Measurements from ENCODE around the gene INSL3. TPM values are rescaled to one million over a fixed set of nuclear protein-coding genes. Genes with fewer than 3 reads are reported as not detected.

INSL3 gene
- total and polyA plus RNA-seq, 2 of the 13 experiments (the other 11 are each of a cell fraction or from before 2014, with no cell fraction given) = 0.30 TPM; not detected in 1

GRCh38 chr19:17831419-17831888 is 10.1 kb upstream of the INSL3 start:
- Histone ChIP-seq H3K4me3 (replicated peaks in 1 of 3; ENCODE audit: insufficient read depth in 1 of 3, low read depth in 2 of 3, low read length in 3 of 3) (no peak overlapping the region), H3K79me2 (ENCODE audit: insufficient read depth, low read length) (no peaks in the 10 kb centered on the region), H3K9ac (ENCODE audit: insufficient read depth, low read depth, low read length) (no peak overlapping the region), H3K27ac (ENCODE audit: extremely low read length, insufficient read depth, low read length) (no peak overlapping the region), H3K27me3 (ENCODE audit: control insufficient read depth in 1 of 2, insufficient read depth in 2 of 2, low read length in 2 of 2) (no peaks in the 10 kb centered on the region), H2AFZ (ENCODE audit: low read length) (no peak overlapping the region), H3K9me3 (ENCODE audit: low read length) (no peaks in the 10 kb centered on the region), H3K36me3 (replicated peaks in 1 of 2; ENCODE audit: control insufficient read depth in 1 of 2, insufficient read depth in 2 of 2, low read length in 2 of 2) (no peaks in the 10 kb centered on the region; a peak in 2 of 5 replicates), H4K20me1 (ENCODE audit: insufficient read depth, low read length) (no peaks in the 10 kb centered on the region), H3K4me1 (ENCODE audit: insufficient read depth, low read length) (0 out of 2 replicates have a peak, but pooled peaks cover 6% of the 10 kb centered on the region), H3K4me2 (ENCODE audit: low read depth, low read length) (no peak overlapping the region)
- ChIA-PET CTCF (ENCODE audit: low intra/inter-chr PET ratio, low total read pairs) (no interaction called here), POLR2A (interaction anchor here (0.8 to 1.2 kb wide), 2 partner anchors 16 to 28 kb away, joined by 4 read pairs; partner anchors contain the start of gene JAK3)
- 90% methylated on average over 21 of the region's 25 CpGs for WGBS (ENCODE audit: low lambda C conversion rate)
- ATAC-seq = no peak
- FAIRE-seq = no peak
- DNase-seq (ENCODE audit: low spot score) = no peak
- BruUV-seq (replicated peaks) = no TSS peak
- in situ Hi-C loops (cut with HindIII; ENCODE audit: extremely low pct_ligation_motif_present, low pct_unique_long_range_greater_than_20kb) (no loop called here), intact Hi-C loops (cut with micrococcal nuclease; ENCODE audit: unreplicated experiment) (no loop called here)
- no peak for TF ChIP-seq ZNF576 (CRISPR knock-in tag; IDR thresholded peaks at IDR 0.05)
- TF ChIP-seq ZNF746 (CRISPR knock-in tag; IDR thresholded peaks at IDR 0.05) = no peak
- 0 out of 2 replicates have a peak, but pooled peaks have one; percentile 0 for TF ChIP-seq ZBTB38 (CRISPR knock-in tag; IDR thresholded peaks at IDR 0.05)
- TF ChIP-seq RBFOX2 (IDR thresholded peaks at IDR 0.05; ENCODE audit: low read depth, low read length) = peak; percentile 34; the same call in 1 of the 2 replicates
- TF ChIP-seq REPIN1 (CRISPR knock-in tag; IDR thresholded peaks at IDR 0.05; ENCODE audit: borderline replicate concordance, low read depth) = no peak
- no peak for TF ChIP-seq CEBPG (CRISPR knock-in tag; IDR thresholded peaks at IDR 0.05)
- TF ChIP-seq RAD51 (IDR thresholded peaks at IDR 0.05; ENCODE audit: borderline replicate concordance) = no peak
- no peak for TF ChIP-seq HCFC1 (IDR thresholded peaks at IDR 0.05; ENCODE audit: low read depth, low read length)
- TF ChIP-seq ZNF558 (CRISPR knock-in tag; IDR thresholded peaks at IDR 0.05; ENCODE audit: borderline replicate concordance) = no peak
- no peak for TF ChIP-seq ZNF550 (CRISPR knock-in tag; IDR thresholded peaks at IDR 0.05; ENCODE audit: borderline replicate concordance)
- TF ChIP-seq ZNF513 (CRISPR knock-in tag; conservative IDR thresholded peaks at IDR 0.05) = no peak
- TF ChIP-seq ZFP36L2 (CRISPR knock-in tag; IDR thresholded peaks at IDR 0.05) = no peak
- TF ChIP-seq SAP130 (CRISPR knock-in tag; IDR thresholded peaks at IDR 0.05; ENCODE audit: low read depth) = no peak
- no peak for TF ChIP-seq JARID2 (CRISPR knock-in tag; IDR thresholded peaks at IDR 0.05; ENCODE audit: insufficient replicate concordance)
- TF ChIP-seq ZXDC (CRISPR knock-in tag; IDR thresholded peaks at IDR 0.05) = no peak
- TF ChIP-seq AGO2 (optimal IDR thresholded peaks at IDR 0.05; ENCODE audit: low read depth, low read length) = peak; percentile 18
- no peak for TF ChIP-seq FOXK1 (CRISPR knock-in tag; IDR thresholded peaks at IDR 0.05; ENCODE audit: borderline replicate concordance, low read depth)
- no peak for TF ChIP-seq CBX1 (IDR thresholded peaks at IDR 0.05; ENCODE audit: low read depth)
- no peak for TF ChIP-seq HHEX (CRISPR knock-in tag; IDR thresholded peaks at IDR 0.05)
- no peak for TF ChIP-seq MEIS2 (CRISPR knock-in tag; IDR thresholded peaks at IDR 0.05)
- no peak for TF ChIP-seq SKIL (CRISPR knock-in tag; IDR thresholded peaks at IDR 0.05; ENCODE audit: borderline replicate concordance)
